PC-3 (cell line): Measurements from ENCODE around the gene GRIA4. TPM values are rescaled to one million over a fixed set of nuclear protein-coding genes. Genes with fewer than 3 reads are reported as not detected.

Source experiments
- ATAC-seq: fragments of 200-7000 bp; cut with Tn5 transposase; 2 replicates; pipeline ENCODE4 v1.9.1; 2020; ENCODE audit warnings: mild to moderate bottlenecking, moderate library complexity
- BruUV-seq: library from RNA; stranded (reverse); fragments of 400-500 nt; replicated peaks from 2 replicates; lab custom pipeline; 2021; lab: Mats Ljungman, UMichigan
- CTCF ChIA-PET: fragments of 300-600 bp; sonication (Branson Sonifier 250); formaldehyde crosslinking; loops from one replicate; lab custom pipeline; 2022; ENCODE audit warnings: antibody characterized with exemption; lab: Charles Lee
- POLR2A ChIA-PET: fragments of 300-600 bp; sonication (Branson Sonifier 250); formaldehyde crosslinking; loops from one replicate; lab custom pipeline; 2022; ENCODE audit warnings: antibody characterized with exemption; ENCODE audit not compliant: unreplicated experiment; lab: Charles Lee
- DNase-seq: peaks from one replicate; pipeline ENCODE4 v3.0.0-alpha.2; 2015
- H2AFZ ChIP-seq: fragments of 300-600 bp; sonication (generic); 2 replicates; pipeline ENCODE4 v1.6.0; 2016; ENCODE audit warnings: antibody characterized with exemption, low read length
- H3F3A ChIP-seq: fragments of 300-600 bp; sonication (generic); one replicate; pipeline ENCODE4 v1.6.0; 2017; ENCODE audit warnings: antibody characterized with exemption, low read length, control low read depth, mild to moderate bottlenecking; ENCODE audit not compliant: unreplicated experiment
- H3K27ac ChIP-seq: fragments of 300-600 bp; sonication (generic); 2 replicates; pipeline ENCODE4 v1.5.1; 2016; ENCODE audit warnings: mild to moderate bottlenecking, low read length
- H3K27me3 ChIP-seq: fragments of 300-600 bp; sonication (generic); 2 replicates; pipeline ENCODE4 v1.6.1; 2016; ENCODE audit warnings: low read length, mixed read lengths
- H3K36me3 ChIP-seq: fragments of 300-600 bp; sonication (generic); 2 replicates; pipeline ENCODE4 v1.6.1; 2016; ENCODE audit warnings: low read depth, mixed run types, low read length, mixed read lengths
- H3K4me1 ChIP-seq: fragments of 300-600 bp; sonication (generic); 2 replicates; pipeline ENCODE4 v1.5.1; 2016; ENCODE audit warnings: low read length; ENCODE audit not compliant: insufficient read depth
- H3K4me2 ChIP-seq: fragments of 300-600 bp; sonication (generic); 2 replicates; pipeline ENCODE4 v1.6.0; 2016; ENCODE audit warnings: low read length
- H3K4me3 ChIP-seq: fragments of 300-600 bp; sonication (generic); 2 replicates; pipeline ENCODE4 v1.5.1; 2016; ENCODE audit warnings: mild to moderate bottlenecking, low read length, mixed read lengths
- H3K79me2 ChIP-seq: fragments of 300-600 bp; sonication (generic); 2 replicates; pipeline ENCODE4 v1.6.1; 2017; ENCODE audit warnings: low read length, mixed read lengths
- H3K9ac ChIP-seq: fragments of 300-600 bp; sonication (generic); 2 replicates; pipeline ENCODE4 v1.6.0; 2016; ENCODE audit warnings: mild to moderate bottlenecking, low read length
- H3K9me2 ChIP-seq: fragments of 300-600 bp; sonication (generic); replicated peaks from 2 replicates; pipeline ENCODE4 v1.6.1; 2016; ENCODE audit warnings: mixed run types, low read length, mixed read lengths
- H3K9me3 ChIP-seq: fragments of 300-600 bp; sonication (generic); 2 replicates; pipeline ENCODE4 v1.6.1; 2016; ENCODE audit warnings: low read length, mixed read lengths
- H4K20me1 ChIP-seq: fragments of 300-600 bp; sonication (generic); 2 replicates; pipeline ENCODE4 v1.6.1; 2016; ENCODE audit warnings: low read length, mixed read lengths
- EZH2 ChIP-seq: fragments of 300-600 bp; sonication (generic); IDR thresholded peaks from one replicate; pipeline ENCODE4 v1.6.1; 2017; ENCODE audit warnings: antibody characterized with exemption, mild to moderate bottlenecking, low read length; ENCODE audit not compliant: unreplicated experiment
- EZH2phosphoT487 ChIP-seq: fragments of 300-600 bp; sonication (generic); IDR thresholded peaks from 2 replicates; pipeline ENCODE4 v1.6.1; 2018; ENCODE audit warnings: mild to moderate bottlenecking, antibody characterized with exemption, low read length, borderline replicate concordance
- intact Hi-C: fragments of 100-400 bp; cut with micrococcal nuclease; formaldehyde crosslinking; loops from 2 replicates; pipeline ENCODE4 v1.9.0; 2023
- total RNA-seq: library from RNA; depleted of rRNA; stranded (reverse); fragments of >200 nt; gene quantifications from 2 replicates; pipeline ENCODE4 v1.2.3, GENCODE V29; 2014
- TF ChIP-seq, protein P1 (sequence below): fragments of 300-600 bp; sonication (generic); conservative IDR thresholded peaks from 2 replicates; pipeline ENCODE4 v1.5.1; 2017; ENCODE audit warnings: antibody characterized with exemption, low read depth, mild to moderate bottlenecking, low read length

The GRIA4 gene
- total RNA-seq, 1 experiment from 2014 or later = not detected

DNA sequence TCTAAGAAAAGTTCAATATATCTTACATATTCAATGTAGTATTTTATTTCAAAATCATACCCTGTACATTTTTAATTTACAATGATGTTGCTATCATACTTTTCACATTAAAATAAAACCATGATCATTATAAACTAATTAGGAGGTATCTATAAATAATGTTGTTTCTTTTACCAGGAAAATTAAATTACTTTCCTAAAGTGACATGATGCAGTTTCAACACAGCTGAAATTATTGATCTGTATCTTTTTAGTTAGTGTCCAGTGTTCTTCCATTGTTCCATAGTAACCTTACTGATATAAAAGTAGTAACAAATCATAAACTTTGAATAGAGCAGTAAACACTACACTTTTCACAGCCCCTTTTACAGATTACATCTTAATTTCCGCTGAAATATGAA is 29.7 kb downstream of the GRIA4 start:
- POLR2A ChIA-PET = no interaction called here
- Histone ChIP-seq H3F3A (no peaks in the 10 kb centered on the region), H4K20me1 (no peaks in the 10 kb centered on the region), H3K4me3 (no peak overlapping the region), H3K4me2 (no peak overlapping the region), H3K4me1 (no peaks in the 10 kb centered on the region), H3K36me3 (no peaks in the 10 kb centered on the region), H3K9me3 (no peaks in the 10 kb centered on the region), H3K27me3 (no peaks in the 10 kb centered on the region), H2AFZ (no peak overlapping the region), H3K9me2 (no peaks in the 10 kb centered on the region), H3K27ac (no peak overlapping the region), H3K79me2 (no peaks in the 10 kb centered on the region), H3K9ac (no peak overlapping the region)
- TF ChIP-seq EZH2 (no peak), EZH2phosphoT487 (no peak)
- TF ChIP-seq, protein P1, sequence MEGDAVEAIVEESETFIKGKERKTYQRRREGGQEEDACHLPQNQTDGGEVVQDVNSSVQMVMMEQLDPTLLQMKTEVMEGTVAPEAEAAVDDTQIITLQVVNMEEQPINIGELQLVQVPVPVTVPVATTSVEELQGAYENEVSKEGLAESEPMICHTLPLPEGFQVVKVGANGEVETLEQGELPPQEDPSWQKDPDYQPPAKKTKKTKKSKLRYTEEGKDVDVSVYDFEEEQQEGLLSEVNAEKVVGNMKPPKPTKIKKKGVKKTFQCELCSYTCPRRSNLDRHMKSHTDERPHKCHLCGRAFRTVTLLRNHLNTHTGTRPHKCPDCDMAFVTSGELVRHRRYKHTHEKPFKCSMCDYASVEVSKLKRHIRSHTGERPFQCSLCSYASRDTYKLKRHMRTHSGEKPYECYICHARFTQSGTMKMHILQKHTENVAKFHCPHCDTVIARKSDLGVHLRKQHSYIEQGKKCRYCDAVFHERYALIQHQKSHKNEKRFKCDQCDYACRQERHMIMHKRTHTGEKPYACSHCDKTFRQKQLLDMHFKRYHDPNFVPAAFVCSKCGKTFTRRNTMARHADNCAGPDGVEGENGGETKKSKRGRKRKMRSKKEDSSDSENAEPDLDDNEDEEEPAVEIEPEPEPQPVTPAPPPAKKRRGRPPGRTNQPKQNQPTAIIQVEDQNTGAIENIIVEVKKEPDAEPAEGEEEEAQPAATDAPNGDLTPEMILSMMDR = no peak
- intact Hi-C loops = no loop called here
- DNase-seq (no peak), ATAC-seq (no peak)
- BruUV-seq = no TSS peak
- CTCF ChIA-PET = no interaction called here

DNA sequence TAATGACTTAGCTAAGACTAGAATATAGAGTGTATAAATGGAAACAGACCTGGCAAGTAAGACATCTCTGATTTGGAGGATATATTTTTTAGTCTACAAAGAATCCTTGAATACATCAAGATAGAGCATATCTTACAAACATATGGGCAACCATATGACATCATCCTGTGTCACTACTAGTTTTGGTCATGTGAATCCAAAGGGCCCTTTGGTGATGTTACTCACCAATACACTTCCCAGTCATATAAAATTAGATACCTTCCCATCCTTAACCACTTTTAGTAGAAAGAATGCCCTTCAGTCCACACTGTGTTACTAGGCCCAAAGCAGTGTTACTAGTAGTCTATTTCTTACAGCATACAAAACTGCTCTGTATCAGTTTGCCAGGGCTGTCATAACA is 31.6 kb downstream of the GRIA4 start:
- Histone ChIP-seq H3K9me3 (no peaks in the 10 kb centered on the region), H3F3A (no peaks in the 10 kb centered on the region), H3K4me1 (no peaks in the 10 kb centered on the region), H3K27ac (no peak overlapping the region), H2AFZ (no peak overlapping the region), H3K4me3 (no peak overlapping the region), H3K9me2 (no peaks in the 10 kb centered on the region), H4K20me1 (no peaks in the 10 kb centered on the region), H3K27me3 (no peaks in the 10 kb centered on the region), H3K36me3 (no peaks in the 10 kb centered on the region), H3K79me2 (no peaks in the 10 kb centered on the region), H3K4me2 (no peak overlapping the region), H3K9ac (no peak overlapping the region)
- TF ChIP-seq, protein P1 = no peak
- TF ChIP-seq EZH2 = no peak
- no peak for TF ChIP-seq EZH2phosphoT487
- POLR2A ChIA-PET = no interaction called here
- ATAC-seq (no peak), DNase-seq (no peak)
- CTCF ChIA-PET = no interaction called here
- no TSS peak for BruUV-seq
- intact Hi-C loops = no loop called here

DNA sequence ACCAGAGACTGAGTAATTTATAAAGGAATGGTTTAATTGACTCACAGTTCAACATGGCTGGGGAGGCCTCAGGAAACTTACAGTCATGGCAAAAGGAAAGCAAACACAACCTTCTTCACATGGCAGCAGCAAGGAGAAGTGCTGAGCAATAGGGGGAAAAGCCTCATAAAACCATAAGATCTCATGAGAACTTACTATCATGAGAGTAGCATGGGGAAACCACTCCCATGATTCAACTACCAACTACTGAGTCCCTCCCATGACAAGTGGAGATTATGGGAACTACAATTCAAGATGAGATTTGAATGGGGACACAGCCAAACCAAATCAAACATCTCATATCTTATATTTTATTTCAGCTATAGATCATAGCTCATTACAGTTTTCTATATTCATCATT is 33.0 kb downstream of the GRIA4 start:
- Histone ChIP-seq H3K79me2 (no peaks in the 10 kb centered on the region), H3K36me3 (no peaks in the 10 kb centered on the region), H3K27me3 (no peaks in the 10 kb centered on the region), H3K4me2 (no peak overlapping the region), H2AFZ (no peak overlapping the region), H3K9me2 (no peaks in the 10 kb centered on the region), H4K20me1 (no peaks in the 10 kb centered on the region), H3K27ac (no peak overlapping the region), H3K4me3 (no peak overlapping the region), H3K4me1 (no peaks in the 10 kb centered on the region), H3F3A (no peaks in the 10 kb centered on the region), H3K9ac (no peak overlapping the region), H3K9me3 (no peaks in the 10 kb centered on the region)
- DNase-seq = no peak
- BruUV-seq = no TSS peak
- intact Hi-C loops = no loop called here
- POLR2A ChIA-PET = no interaction called here
- ATAC-seq = no peak
- TF ChIP-seq, protein P1 = no peak
- TF ChIP-seq EZH2phosphoT487 (no peak), EZH2 (no peak)
- CTCF ChIA-PET = no interaction called here
